Type B pancreatic cell (in vitro differentiated cells): ENCODE data around the gene CD300E. TPM values are rescaled to one million over a fixed set of nuclear protein-coding genes. Genes with fewer than 3 reads are reported as not detected.

ENCODE experiments used
- DNase-seq: peaks from one replicate; pipeline ENCODE4 v3.0.0; 2021; ENCODE audit warnings: mixed read lengths; ENCODE audit not compliant: unreplicated experiment; ENCODE audit errors: extremely low spot score
- H3K27ac Mint-ChIP-seq: 2 replicates; pipeline ENCODE4 v1.8.0; 2021; ENCODE audit warnings: mild to moderate bottlenecking, mixed read lengths
- H3K27me3 Mint-ChIP-seq: 2 replicates; pipeline ENCODE4 v1.8.0; 2021; ENCODE audit warnings: mixed read lengths
- H3K36me3 Mint-ChIP-seq: 2 replicates; pipeline ENCODE4 v1.8.0; 2021; ENCODE audit warnings: mixed read lengths
- H3K4me1 Mint-ChIP-seq: one replicate; pipeline ENCODE4 v1.8.0; 2021; ENCODE audit warnings: mixed read lengths; ENCODE audit not compliant: unreplicated experiment
- H3K4me3 Mint-ChIP-seq: 2 replicates; pipeline ENCODE4 v1.8.0; 2021; ENCODE audit warnings: mild to moderate bottlenecking, mixed read lengths
- H3K9me3 Mint-ChIP-seq: 2 replicates; pipeline ENCODE4 v1.8.0; 2021; ENCODE audit warnings: mixed read lengths
- CTCF ChIP-seq: fragments of 200-600 bp; sonication (generic); conservative IDR thresholded peaks from 2 replicates; pipeline ENCODE4 v1.5.0; 2021; ENCODE audit warnings: antibody characterized with exemption, mild to moderate bottlenecking
- total RNA-seq: library from RNA; stranded (reverse); gene quantifications from 2 replicates; pipeline ENCODE4 v1.2.1, GENCODE V29; 2021; ENCODE audit warnings: low replicate concordance

CD300E gene
- total RNA-seq, 1 donor from 2014 or later, result not detected

GRCh38 chr17:74624131-74624530, 593 bp upstream of the CD300E start:
- Mint-ChIP-seq H3K27me3 (peaks cover 60% of the 10 kb centered on the region), H3K9me3 (no peaks in the 10 kb centered on the region), H3K4me1 (no peaks in the 10 kb centered on the region), H3K27ac (no peak overlapping the region), H3K4me3 (no peak overlapping the region), H3K36me3 (no peaks in the 10 kb centered on the region)
- no peak for TF ChIP-seq CTCF
- no peak for DNase-seq

DNA sequence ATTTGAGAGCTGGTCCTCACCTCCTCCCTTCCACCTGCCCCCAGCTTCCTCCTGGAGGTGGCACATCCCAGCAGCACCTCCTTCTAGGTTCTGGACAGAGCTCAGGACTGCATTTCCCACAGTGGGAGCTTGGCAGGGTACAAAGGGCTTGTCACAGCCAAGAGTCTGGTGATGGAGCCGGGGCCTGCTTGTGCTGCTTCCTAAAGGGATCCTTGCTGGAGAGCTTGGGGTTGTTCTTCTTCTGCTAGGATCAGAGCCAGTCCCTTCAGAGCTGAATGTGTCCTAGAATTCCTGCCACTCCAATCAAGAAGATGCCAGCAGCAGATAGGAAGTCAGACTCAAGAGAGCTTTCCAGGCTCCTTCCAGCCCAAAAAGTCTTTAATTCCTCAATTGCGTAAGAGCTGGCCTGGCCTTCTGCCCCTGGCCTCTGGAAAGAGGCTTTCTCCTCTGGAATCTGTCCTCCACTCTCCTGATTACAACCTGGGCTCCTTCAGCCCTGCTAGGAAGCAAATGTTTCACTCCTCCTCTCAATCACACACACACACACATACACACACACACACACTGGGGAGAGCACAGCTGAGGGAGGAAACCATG, 4.4 kb downstream of the CD300E start:
- Mint-ChIP-seq H3K9me3 (no peaks in the 10 kb centered on the region), H3K27me3 (peaks cover 71% of the 10 kb centered on the region)
- DNase-seq, result no peak

GRCh38 chr17:74618451-74618850, 5.1 kb downstream of the CD300E start:
- DNase-seq, result no peak
- Mint-ChIP-seq H3K36me3 (no peaks in the 10 kb centered on the region), H3K27me3 (peaks cover 66% of the 10 kb centered on the region), H3K4me3 (no peak overlapping the region), H3K4me1 (no peaks in the 10 kb centered on the region), H3K27ac (no peak overlapping the region), H3K9me3 (no peaks in the 10 kb centered on the region)
- TF ChIP-seq CTCF, result no peak

More for the DNA sequence above, 4.4 kb downstream of the CD300E start:
- Mint-ChIP-seq H3K4me3 (no peak overlapping the region), H3K4me1 (no peaks in the 10 kb centered on the region), H3K36me3 (no peaks in the 10 kb centered on the region), H3K27ac (no peak overlapping the region)
- TF ChIP-seq CTCF, result no peak

DNA sequence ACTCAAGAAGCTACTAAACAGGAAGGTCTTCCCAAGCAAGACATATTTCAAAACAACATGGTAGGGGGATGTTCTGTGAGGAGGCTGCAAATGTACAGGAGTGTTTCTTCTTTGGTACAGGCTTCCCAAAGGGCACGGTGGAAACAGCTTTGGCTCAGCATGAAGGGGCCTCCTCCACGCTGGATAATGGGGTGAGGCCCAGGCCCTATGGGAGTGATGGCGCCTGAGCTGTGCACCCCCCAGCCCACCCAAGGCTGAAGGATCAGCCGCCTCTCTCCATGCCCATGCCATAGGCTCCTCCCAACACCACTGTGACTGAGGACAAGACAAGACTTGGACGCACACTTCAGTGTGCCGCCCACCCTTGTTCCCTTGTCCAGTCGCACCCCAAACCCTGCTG, 6.8 kb downstream of the CD300E start:
- no peaks in the 10 kb centered on the region for H3K9me3 Mint-ChIP-seq
- no peak for TF ChIP-seq CTCF
- H3K36me3 Mint-ChIP-seq, result no peaks in the 10 kb centered on the region
- no peak for DNase-seq
- no peaks in the 10 kb centered on the region for H3K4me1 Mint-ChIP-seq
- peaks cover 64% of the 10 kb centered on the region for H3K27me3 Mint-ChIP-seq
- no peak overlapping the region for H3K27ac Mint-ChIP-seq
- H3K4me3 Mint-ChIP-seq, result no peak overlapping the region

DNA sequence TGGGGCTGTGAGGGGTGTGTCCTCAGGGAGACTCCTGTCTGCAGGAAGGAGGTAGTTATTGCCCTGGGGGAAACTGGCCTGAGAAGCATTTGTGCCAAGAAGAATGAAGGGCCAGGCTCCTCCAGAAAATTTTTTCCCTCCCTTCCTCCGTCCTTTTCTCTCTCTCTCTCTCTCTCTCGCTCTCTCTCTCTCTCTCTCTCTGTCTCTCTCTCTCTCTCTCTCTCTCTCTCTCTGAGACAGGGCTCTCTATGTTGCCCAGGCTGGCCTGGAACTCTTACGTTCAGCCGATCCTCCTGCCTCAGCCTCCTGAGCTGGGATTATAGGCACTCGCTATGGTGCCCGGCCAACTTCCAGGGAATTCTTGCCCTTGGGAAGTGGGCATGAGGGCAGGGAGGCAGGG, 11.5 kb downstream of the CD300E start:
- H3K4me3 Mint-ChIP-seq, result no peak overlapping the region
- no peaks in the 10 kb centered on the region for H3K9me3 Mint-ChIP-seq
- no peak overlapping the region for H3K27ac Mint-ChIP-seq
- TF ChIP-seq CTCF, result no peak
- no peaks in the 10 kb centered on the region for H3K36me3 Mint-ChIP-seq
- no peak for DNase-seq
- peaks cover 57% of the 10 kb centered on the region for H3K27me3 Mint-ChIP-seq
- no peaks in the 10 kb centered on the region for H3K4me1 Mint-ChIP-seq

GRCh38 chr17:74610108-74610507, 13.4 kb downstream of the CD300E start:
- no peak overlapping the region for H3K4me3 Mint-ChIP-seq
- no peaks in the 10 kb centered on the region for H3K4me1 Mint-ChIP-seq
- no peak for DNase-seq
- H3K9me3 Mint-ChIP-seq, result no peaks in the 10 kb centered on the region
- TF ChIP-seq CTCF, result no peak
- H3K36me3 Mint-ChIP-seq, result no peaks in the 10 kb centered on the region
- peaks cover 50% of the 10 kb centered on the region for H3K27me3 Mint-ChIP-seq
- H3K27ac Mint-ChIP-seq, result no peak overlapping the region
